Keratinocyte (primary cell): ENCODE measurements around the gene LPAR3. TPM values are rescaled to one million over a fixed set of nuclear protein-coding genes. Genes with fewer than 3 reads are reported as not detected.

Source experiments
- DNase-seq: peaks from one replicate; pipeline ENCODE4 v3.0.0-alpha.2; 2011; ENCODE audit warnings: low read depth, missing footprints, low spot score
- FAIRE-seq: peaks from 2 replicates; lab custom pipeline; 2011; peaks lifted over from hg19 to GRCh38; lab: Jason Lieb, UNC
- H2AFZ ChIP-seq: 2 replicates; pipeline ENCODE4 v1.6.0; 2012; ENCODE audit warnings: low read length, control low read depth, inconsistent platforms; ENCODE audit not compliant: control insufficient read depth
- H3K27ac ChIP-seq: 2 replicates; pipeline ENCODE4 v1.5.1; 2011; ENCODE audit warnings: low read length; ENCODE audit not compliant: control insufficient read depth, insufficient read depth
- H3K27me3 ChIP-seq: 3 replicates; pipeline ENCODE4 v1.6.0; 2011; ENCODE audit warnings: low read length; ENCODE audit not compliant: control insufficient read depth, insufficient read depth; ENCODE audit errors: extremely low read depth
- H3K36me3 ChIP-seq, 2 experiments: 2 replicates in 1 of 2; 3 replicates in 1 of 2; pipeline ENCODE4 v1.5.1; 2011; ENCODE audit warnings: low read length in 2 of 2, mild to moderate bottlenecking in 1 of 2; ENCODE audit not compliant: control insufficient read depth in 2 of 2, insufficient read depth in 2 of 2; ENCODE audit errors: extremely low read depth in 1 of 2
- H3K4me1 ChIP-seq: 3 replicates; pipeline ENCODE4 v1.5.1; 2011; ENCODE audit warnings: low read length; ENCODE audit not compliant: control insufficient read depth, insufficient read depth; ENCODE audit errors: extremely low read depth
- H3K4me2 ChIP-seq: 3 replicates; pipeline ENCODE4 v1.6.0; 2011; ENCODE audit warnings: low read depth, low read length; ENCODE audit not compliant: control insufficient read depth, insufficient read depth; ENCODE audit errors: extremely low read depth
- H3K4me3 ChIP-seq, 3 experiments: fragments of 200-600 bp in 1 of 3; sonication (generic) in 1 of 3; 2 replicates in 2 of 3; 3 replicates in 1 of 3; pipeline ENCODE4 v1.5.1; 2011 to 2016; ENCODE audit warnings: low read length in 3 of 3, mild to moderate bottlenecking in 3 of 3, control low read depth in 2 of 3, inconsistent platforms in 1 of 3, low read depth in 1 of 3, mixed read lengths in 1 of 3, mixed run types in 1 of 3, moderate library complexity in 1 of 3; ENCODE audit not compliant: control insufficient read depth in 2 of 3, insufficient read depth in 2 of 3; ENCODE audit errors: extremely low read depth in 1 of 3
- H3K79me2 ChIP-seq: 2 replicates; pipeline ENCODE4 v1.6.0; 2012; ENCODE audit warnings: low read length; ENCODE audit not compliant: control insufficient read depth, insufficient read depth
- H3K9ac ChIP-seq: 3 replicates; pipeline ENCODE4 v1.6.0; 2011; ENCODE audit warnings: low read length; ENCODE audit not compliant: control insufficient read depth, insufficient read depth; ENCODE audit errors: extremely low read depth
- H3K9me1 ChIP-seq: 3 replicates; pipeline ENCODE4 v1.6.0; 2011; ENCODE audit warnings: low read length; ENCODE audit not compliant: control insufficient read depth, insufficient read depth; ENCODE audit errors: extremely low read depth
- H3K9me3 ChIP-seq: 2 replicates; pipeline ENCODE4 v1.5.1; 2012; ENCODE audit warnings: low read depth, low read length; ENCODE audit not compliant: control insufficient read depth
- H4K20me1 ChIP-seq: 3 replicates; pipeline ENCODE4 v1.6.0; 2011; ENCODE audit warnings: low read length; ENCODE audit not compliant: control insufficient read depth, insufficient read depth; ENCODE audit errors: extremely low read depth
- CTCF ChIP-seq, 3 experiments: IDR thresholded peaks in 1 of 3; conservative IDR thresholded peaks in 1 of 3; optimal IDR thresholded peaks in 1 of 3; 2 replicates in 2 of 3; 3 replicates in 1 of 3; pipeline versions ENCODE3 to v1.5.1; 2011; ENCODE audit warnings: low read length in 3 of 3, mild to moderate bottlenecking in 3 of 3, moderate library complexity in 2 of 3, control low read depth in 1 of 3, inconsistent platforms in 1 of 3; ENCODE audit not compliant: insufficient read depth in 2 of 3; ENCODE audit errors: extremely low read depth in 1 of 3
- EZH2 ChIP-seq: IDR thresholded peaks from one replicate; pipeline ENCODE4 v1.6.1; 2012; ENCODE audit warnings: inconsistent platforms, mild to moderate bottlenecking, low read length, moderate library complexity
- dilution Hi-C: fragments of 300-500 bp; cut with MboI; formaldehyde crosslinking; loops from one replicate; pipeline ENCODE4 v1.7.0; 2020; ENCODE audit warnings: low sequenced_read_pairs; ENCODE audit not compliant: extremely low pct_ligation_motif_present
- polyA plus RNA-seq, 5 experiments: library from polyadenylated mRNA; depleted of rRNA in 3 of 5; stranded (reverse) in 3 of 5; stranded (forward) in 1 of 5; unstranded in 1 of 5; fragments of >200 nt; gene quantifications; 1 replicate in 1 of 5; 2 replicates in 3 of 5; 3 replicates in 1 of 5; pipeline versions ENCODE4 v1.2.1 to v1.2.3, GENCODE V29; 2011 to 2012; ENCODE audit warnings: missing spikeins in 2 of 5, low read depth in 1 of 5, low replicate concordance in 1 of 5

The LPAR3 gene
- polyA plus RNA-seq, 1 donor (not counting 4 experiments of a cell fraction or from before 2014, with no cell fraction given), result 42.1 TPM

- peak; percentile 76 for DNase-seq
- peak; percentile 5 for FAIRE-seq
- Histone ChIP-seq H3K79me2 (peaks cover 30% of the 10 kb centered on the region), H3K9me1 (no peaks in the 10 kb centered on the region), H3K27me3 (no peaks in the 10 kb centered on the region), H3K4me3 (no peak overlapping the region), H3K27ac (peak overlapping the region; percentile 88), H4K20me1 (no peaks in the 10 kb centered on the region), H3K36me3 (peaks cover 0 to 3% of the 10 kb centered on the region in 2 experiments), H3K4me2 (no peak overlapping the region), H3K9me3 (no peaks in the 10 kb centered on the region), H3K4me1 (peaks cover 31% of the 10 kb centered on the region), H3K9ac (no peak overlapping the region), H2AFZ (no peak overlapping the region)
- dilution Hi-C loops, result no loop called here
- TF ChIP-seq EZH2 (no peak), CTCF (optimal IDR thresholded peaks at IDR 0.05 in 1 of 3, IDR thresholded peaks at IDR 0.05 in 1 of 3, conservative IDR thresholded peaks at IDR 0.05 in 1 of 3; ENCODE audit: extremely low read depth in 1 of 3, insufficient read depth in 2 of 3, low read length in 3 of 3) (no peak)
These were observed 56.9 kb downstream of the LPAR3 start for GRCh38 chr1:84836145-84836544.

DNA sequence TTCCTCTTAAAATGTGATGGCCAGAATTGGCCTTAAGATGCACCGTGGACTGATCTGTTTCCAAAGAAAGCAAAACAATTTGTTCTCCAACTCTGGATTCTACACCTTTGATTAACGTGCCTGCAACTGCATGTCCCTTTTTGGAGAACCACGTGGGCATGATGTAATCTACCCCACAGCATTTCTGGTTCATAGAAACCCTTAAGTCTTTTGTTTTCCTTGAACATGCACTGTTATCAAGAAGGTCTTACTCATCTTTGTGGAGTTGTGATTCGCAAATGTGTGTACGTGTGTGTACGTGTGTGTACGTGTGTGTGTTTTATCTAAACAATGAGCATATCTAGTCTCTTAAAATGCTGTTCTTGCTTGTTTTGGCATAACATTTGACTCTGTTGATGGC, 57.8 kb downstream of the LPAR3 start:
- Histone ChIP-seq H3K27ac (peak overlapping the region; percentile 88), H3K4me3 (peak overlapping the region in 2 of 3 experiments; percentile 0 to 27), H4K20me1 (no peaks in the 10 kb centered on the region), H3K79me2 (peaks cover 30% of the 10 kb centered on the region), H3K4me1 (peaks cover 31% of the 10 kb centered on the region), H3K9me3 (no peaks in the 10 kb centered on the region), H3K36me3 (peaks cover 0 to 10% of the 10 kb centered on the region in 2 experiments), H3K27me3 (no peaks in the 10 kb centered on the region), H3K4me2 (peak overlapping the region; percentile 45), H3K9ac (peak overlapping the region; percentile 49), H3K9me1 (no peaks in the 10 kb centered on the region), H2AFZ (peak overlapping the region; percentile 34)
- peak; percentile 98 for FAIRE-seq
- no peak for TF ChIP-seq EZH2
- TF ChIP-seq CTCF (optimal IDR thresholded peaks at IDR 0.05 in 1 of 3, IDR thresholded peaks at IDR 0.05 in 1 of 3, conservative IDR thresholded peaks at IDR 0.05 in 1 of 3; ENCODE audit: extremely low read depth in 1 of 3, insufficient read depth in 2 of 3, low read length in 3 of 3), result no peak
- peak; percentile 82 for DNase-seq
- dilution Hi-C loops, result no loop called here
